IPS DF 19.7 (cell line): ENCODE results near the gene TPCN2.

Experiments
- DNase-seq: peaks from one replicate; pipeline ENCODE4 v3.0.0-alpha.2; 2013; ENCODE audit warnings: low read depth, low spot score

Gene TPCN2

GRCh38 chr11:69037074-69037473 lies 11.7 kb upstream of the TPCN2 start:
- DNase-seq, result no peak

DNA sequence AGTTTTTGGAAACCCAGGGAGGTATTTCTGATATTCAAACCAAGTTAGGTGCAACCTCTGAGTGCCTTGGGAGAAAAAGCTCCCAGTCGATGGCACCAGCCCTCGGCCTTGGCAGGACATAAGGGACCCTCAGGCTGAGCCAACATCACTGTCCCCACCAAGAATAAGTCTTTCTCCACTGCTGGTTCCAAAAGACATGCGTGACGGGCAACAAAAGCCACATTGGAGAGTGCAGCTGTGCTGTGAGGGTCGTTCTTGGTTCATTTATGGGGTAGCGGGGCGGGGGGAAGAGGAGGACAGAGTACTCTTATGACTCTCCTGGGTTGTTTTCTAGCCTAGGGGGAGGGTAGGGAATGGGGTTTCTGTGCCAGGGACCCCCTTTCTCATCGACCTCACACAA lies 11.2 kb upstream of the TPCN2 start:
- DNase-seq, result no peak

- no peak for DNase-seq
Observed at GRCh38 chr11:69039501-69039900, 9.2 kb upstream of the TPCN2 start.

DNA sequence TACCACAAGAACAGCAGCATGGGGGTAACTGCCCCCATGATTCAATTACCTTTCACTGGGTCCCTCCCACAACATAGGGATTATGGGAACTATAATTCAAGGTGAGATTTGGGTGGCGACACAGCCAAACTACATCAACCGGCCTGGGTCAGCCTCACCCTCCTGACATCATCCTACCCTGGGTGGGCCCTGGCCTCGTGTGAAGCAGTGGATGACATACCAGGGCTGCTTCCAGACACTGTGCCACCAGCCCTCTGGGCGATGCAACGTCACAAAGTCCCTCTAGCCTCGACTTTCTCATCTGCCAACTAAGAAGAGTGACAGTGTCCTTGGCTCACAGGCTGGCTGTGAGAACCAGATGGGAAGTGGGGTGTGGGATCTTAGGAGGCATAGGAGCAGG lies 8.7 kb upstream of the TPCN2 start:
- no peak for DNase-seq

GRCh38 chr11:69040581-69041260 lies 8.0 kb upstream of the TPCN2 start:
- DNase-seq, result peak; percentile 20

GRCh38 chr11:69041516-69041915 lies 7.2 kb upstream of the TPCN2 start:
- no peak for DNase-seq

- DNase-seq, result peak; percentile 72
Observed at GRCh38 chr11:69044111-69045013, 4.4 kb upstream of the TPCN2 start.

GRCh38 chr11:69048031-69048693 lies 570 bp upstream of the TPCN2 start:
- no peak for DNase-seq

GRCh38 chr11:69049490-69049867 lies 747 bp downstream of the TPCN2 start:
- no peak for DNase-seq

DNA sequence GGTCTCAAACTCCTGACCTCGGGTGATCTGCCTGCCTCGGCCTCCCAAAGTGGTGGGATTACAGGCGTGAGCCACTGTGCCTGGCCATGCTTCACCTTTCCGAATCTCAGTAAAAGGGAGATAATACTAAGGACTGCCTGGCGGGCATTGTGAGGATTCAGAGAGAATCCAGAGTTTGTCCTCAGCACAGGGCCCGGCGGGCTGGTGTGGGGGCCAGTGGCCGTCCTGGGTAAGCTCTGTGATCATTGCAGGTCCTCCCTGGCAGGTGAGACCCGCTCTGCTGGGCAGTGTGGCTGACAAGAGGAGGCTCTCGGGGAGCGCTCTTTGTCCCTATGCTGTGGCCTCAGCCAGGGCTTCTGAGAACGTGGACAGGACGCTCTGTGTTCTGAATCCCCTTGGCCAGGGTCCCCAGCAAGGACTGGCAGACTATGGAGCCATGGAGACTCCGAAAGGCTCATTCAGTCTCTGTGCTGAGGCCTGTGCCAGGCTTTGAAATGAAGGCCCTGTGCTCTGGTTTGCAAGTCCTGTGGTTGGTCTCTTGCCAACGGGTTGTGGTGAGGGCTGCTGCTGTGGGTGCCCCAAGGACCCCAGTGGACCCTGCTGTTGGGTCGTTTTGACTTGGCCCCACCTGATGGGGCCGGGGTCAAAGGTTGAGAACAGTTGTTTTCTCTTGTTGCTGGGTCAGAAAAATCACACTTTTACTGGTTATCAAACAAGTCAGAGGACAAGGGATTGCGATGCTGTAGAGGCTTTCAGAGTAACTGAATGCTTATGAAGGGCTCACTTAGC lies 2.1 kb downstream of the TPCN2 start:
- DNase-seq, result no peak

GRCh38 chr11:69051381-69052342 lies 2.9 kb downstream of the TPCN2 start:
- no peak for DNase-seq

DNA sequence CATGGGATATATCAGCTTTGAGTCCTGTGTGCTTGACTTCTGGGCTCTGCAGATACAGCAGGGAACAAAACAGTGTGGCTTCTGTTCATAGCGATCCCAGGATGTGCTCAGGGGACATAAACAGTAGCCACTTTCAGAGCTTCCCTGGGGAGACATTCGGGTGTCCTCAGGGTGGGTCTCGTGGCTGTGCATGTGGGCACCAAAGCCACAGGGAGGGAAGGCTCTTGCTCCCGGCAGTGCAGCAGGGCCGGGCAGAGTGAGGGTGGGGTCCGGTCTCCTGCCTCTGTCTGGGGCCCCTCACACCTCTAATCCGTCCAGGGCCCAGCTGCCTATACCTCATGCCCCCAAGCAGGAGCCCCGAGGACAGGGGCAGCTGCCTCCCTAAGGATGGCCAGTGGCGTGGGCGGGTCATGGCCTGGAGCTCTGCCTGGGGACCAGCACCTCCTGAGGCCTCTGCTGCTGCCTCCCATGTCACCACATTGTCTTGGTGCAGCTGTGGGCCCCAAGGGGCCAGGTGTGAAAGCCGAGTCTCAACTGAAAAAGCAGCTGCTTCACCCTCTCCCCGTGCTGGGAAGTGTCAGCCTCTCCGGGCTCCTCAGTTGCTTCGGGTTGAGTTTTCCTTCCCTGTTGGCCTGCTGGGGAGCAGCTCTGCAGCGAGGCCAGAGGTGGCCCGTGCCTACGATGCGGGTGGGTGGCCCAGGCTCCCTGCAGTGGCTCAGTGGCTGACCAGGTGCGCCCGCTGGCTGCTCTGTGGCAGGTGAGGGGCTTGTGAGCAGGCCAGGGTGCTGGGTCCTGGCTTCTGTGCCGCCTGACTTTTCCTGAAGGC lies 3.8 kb downstream of the TPCN2 start:
- DNase-seq, result no peak

GRCh38 chr11:69053169-69053477 lies 4.4 kb downstream of the TPCN2 start:
- no peak for DNase-seq

DNA sequence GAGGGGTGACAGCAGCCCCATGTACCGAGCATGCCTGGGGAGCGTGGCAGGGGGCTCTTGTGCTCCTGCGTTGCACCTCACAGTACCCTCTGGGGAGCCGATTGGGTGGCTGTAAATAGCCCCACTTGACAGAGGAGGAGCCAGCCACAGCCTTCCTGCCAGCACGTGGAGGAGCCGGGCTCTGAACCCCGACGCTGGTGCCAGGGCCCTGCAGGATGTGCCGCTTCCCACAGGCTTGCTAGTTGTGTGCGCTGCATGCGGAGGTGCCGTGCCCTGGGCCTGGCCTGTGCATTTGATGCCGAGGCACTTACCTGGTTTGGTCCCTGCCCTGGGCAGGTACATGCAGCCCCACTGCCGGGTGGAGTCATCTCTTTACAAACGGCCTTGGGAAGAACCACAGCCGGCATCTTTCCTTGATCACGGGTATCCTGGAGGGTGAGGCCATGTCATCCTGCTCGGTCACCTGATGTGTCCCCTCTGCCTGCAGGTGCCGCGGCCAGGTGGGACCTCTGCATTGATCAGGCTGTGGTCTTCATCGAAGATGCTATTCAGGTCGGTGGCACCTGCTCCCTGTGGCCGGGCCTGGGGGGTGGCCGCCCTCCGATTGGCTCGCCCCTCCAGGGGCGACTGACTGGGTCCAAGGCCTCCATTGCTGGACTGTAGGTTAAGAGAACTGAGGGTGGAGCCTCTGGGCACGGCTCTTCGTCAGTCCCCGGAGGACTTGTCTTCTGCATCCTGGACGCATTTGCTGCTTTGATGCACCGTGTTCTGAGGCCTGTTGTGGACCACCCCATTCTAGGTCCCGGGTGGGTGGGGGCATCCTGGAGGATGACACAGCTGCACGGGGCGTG lies 5.0 kb downstream of the TPCN2 start:
- DNase-seq, result no peak

GRCh38 chr11:69054397-69055211 lies 5.9 kb downstream of the TPCN2 start:
- DNase-seq, result no peak

DNA sequence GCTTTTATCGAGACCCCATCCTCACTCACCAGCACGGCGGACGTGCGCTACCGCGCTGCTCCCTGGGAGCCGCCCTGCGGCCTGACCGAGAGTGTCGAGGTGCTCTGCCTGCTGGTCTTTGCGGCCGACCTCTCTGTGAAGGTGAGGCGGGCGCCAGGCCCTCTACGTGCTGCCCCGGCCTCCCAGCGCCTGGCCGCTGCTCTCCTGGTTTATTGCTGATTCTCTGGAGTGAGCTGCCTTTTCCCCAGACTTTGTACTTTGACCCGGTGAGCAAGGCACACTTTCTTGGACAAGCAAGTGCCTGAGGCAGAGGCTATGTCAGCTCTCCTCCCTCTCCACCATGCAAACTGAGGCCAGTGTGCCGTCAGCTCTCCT lies 6.5 kb downstream of the TPCN2 start:
- no peak for DNase-seq

DNA sequence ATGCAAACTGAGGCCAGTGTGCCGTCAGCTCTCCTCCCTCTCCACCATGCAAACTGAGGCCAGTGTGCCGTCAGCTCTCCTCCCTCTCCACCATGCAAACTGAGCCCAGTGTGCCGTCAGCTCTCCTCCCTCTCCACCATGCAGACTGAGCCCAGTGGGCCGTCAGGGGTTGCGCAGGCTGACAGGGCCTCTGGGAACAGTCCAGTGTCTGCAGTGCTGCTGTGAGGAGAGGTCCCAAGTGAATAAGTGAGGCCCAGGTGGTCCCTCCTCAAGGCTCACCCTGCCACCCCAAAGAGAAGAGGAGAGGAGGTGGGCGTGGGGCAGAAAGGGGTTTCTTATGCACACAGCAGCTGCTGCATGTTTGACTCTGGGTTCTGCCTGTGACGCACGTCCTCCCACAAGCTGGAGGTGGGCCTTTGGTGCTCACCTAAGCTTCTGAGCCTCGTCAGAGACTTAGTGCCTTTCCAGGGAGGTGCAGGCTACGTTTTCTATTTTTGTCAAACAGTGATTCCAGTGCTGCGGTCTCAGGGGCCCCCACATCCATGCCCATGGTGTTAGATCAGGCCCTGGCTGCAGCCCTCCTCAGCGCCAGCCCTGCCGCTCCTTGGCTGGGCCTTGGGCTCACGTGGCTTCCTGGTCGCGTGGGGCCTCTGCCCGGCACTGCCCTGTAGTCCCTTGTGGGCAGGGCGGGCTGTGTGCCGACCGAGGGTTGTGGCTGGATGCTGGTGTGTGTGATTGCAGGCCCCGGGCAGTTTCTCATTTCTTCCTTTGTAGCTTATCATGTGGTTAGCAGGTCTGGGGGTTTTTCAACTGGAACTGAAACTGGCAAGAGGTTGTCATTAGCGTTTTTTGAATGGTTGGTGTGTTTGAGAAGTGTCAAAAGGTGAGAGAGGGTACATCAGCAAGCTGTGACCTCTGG lies 7.1 kb downstream of the TPCN2 start:
- no peak for DNase-seq
